ENCODE results near the gene CALM3.
"Not testable (repeated sequence)": the region's sequence is repeated elsewhere in the genome, so short reads cannot be mapped to it uniquely, and the experiment has no call there.

The CALM3 gene

GRCh38 chr19:46615966-46616365 lies 14.8 kb downstream of the CALM3 start:
- no peak for DNase-seq (ENCODE audit: low spot score)

DNA sequence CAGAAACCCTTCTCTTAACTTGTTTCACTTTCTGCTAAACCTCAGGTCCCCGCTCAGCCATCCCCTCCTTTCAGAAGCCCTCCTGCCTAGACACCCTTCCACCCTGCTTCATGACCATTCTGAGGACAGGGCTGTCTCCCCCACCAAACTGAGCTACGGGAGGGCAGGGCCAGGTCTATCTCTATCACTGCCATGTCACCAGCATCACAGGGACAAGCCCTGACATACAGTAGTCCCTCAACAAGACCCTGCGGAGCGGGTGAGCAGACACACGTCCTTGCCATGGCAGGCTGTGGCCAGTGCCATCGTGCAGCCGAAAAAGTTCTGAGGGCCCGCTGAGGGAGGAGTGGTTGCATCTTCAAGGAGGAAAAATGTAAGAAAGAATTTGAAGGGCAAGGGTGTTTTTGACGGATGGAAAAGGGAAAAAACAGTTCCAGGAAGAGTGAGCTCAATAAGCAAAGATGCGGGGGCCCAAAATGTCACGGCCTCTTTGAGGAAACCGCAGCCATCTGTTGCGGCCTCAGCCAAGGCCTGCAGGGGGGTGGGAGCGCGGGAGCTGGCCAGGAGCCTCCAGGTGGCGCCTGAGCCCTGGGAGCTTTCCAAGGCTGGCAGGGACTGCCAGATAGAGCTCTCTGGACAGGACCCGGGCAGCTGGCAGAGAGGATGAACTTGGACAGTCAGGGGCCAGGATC lies 15.6 kb downstream of the CALM3 start:
- peak; percentile 67 for DNase-seq (ENCODE audit: low spot score)

GRCh38 chr19:46617601-46618000 lies 16.5 kb downstream of the CALM3 start:
- DNase-seq (ENCODE audit: low spot score): no peak

DNA sequence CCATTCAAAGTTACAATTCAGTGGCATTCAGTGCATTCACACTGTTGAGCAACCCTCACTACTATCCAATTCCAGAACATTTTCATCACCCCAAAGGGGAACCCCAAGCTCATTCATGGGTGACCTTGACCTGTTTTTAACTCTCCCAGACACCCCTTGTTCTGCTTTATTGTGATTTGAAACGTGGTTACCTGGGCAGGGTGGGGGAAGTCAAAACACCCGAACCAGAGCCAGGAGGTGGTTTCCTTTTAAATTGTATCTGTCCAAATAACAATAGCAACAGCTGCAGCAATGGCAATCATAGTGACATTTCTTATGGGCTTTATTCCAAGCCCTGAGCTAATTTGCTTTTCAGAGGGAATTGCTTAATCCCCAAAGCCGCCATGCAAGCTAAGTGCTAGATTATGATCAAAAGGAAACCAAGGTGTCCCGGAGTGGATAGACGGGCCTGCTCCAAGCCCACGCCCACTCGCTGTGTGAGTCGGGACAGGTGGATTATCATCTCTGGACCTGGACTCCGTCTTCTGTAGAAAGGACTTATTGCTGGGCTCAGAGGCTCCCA lies 17.6 kb downstream of the CALM3 start:
- DNase-seq (ENCODE audit: low spot score): no peak

DNA sequence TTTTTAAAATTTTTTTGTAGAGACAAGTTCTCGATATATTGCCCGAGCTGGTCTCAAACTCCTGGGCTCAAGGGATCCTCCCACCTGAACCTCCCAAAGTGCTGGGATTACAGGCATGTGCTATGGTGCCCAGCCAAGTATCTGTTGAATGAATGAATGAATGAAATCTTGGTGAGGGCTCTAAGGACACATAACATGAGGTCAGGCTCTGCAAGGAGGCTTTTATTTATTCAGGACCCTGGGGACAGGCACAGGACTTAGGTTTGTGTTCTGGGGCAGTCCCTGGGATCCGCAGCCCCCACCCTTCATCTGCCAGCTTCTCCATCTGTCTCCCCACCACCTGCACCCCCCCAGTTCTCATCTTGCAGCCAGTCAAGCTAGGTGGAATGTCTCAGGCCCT lies 19.1 kb downstream of the CALM3 start:
- DNase-seq (ENCODE audit: low spot score): no peak

DNA sequence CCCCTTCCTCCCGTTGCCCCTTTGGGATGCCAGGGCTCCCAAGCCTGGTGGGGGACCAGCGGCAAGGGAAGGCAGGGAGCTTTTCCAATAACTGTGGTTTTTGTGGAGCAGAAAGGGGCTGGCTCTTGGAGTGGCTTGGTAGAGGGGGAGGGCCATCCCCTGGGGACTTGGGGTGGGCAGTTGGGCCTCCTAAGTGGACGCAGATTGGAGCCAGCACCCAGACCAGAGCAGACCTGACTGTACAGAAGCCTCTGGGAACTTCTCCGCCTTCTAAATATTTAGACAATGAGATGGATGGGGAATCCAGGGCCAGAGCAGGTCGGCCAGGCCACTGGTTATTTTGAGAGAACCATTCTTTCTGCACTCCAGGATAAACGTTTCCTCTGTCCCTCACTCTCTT lies 19.6 kb downstream of the CALM3 start:
- DNase-seq (ENCODE audit: low spot score): peak; percentile 41

DNA sequence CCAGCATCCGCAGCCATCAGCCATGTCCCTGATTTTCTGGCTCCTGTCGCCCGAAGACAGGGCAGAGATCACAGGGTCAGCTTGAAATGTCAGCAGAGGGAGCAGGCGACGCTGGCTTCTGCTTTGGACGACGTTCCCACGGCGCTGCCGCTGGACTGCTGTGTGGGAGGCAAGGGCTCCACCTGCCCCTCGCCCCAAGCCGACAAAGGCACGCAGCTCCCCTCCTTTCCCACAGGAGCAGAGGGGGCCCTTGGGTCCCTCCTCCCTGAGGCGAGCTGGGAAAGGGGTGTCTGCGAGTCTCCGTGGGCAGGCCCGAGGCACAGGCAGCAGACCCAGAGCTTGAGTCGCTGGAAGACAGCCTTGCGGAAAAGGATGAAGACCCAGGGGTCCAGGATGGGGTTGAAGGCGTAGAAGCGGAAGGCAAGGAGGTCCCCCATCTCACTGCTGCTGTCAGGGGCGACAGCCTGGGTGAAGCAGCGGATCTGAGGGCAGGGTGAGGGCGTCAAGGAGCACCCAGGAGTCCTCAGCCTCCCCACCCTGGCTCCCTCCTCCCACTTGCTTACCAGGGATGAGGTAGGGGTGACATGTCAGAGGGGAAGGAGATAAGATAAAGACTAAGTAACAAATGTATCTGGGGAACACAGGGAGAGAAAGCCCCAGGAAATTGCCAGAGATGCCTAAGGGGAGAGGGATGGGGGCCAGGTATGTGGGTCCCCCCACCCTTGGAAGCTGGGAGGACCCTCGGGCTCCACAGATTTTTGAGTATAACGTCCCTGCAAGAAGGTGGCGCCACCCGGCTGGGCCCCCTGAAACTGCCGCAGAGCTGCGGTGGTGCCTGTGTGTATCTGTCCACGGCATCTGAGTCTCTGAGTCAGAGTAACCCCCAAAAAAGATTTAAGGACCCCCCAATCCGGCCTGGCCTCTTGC lies 20.3 kb downstream of the CALM3 start:
- DNase-seq (ENCODE audit: low spot score): no peak

DNA sequence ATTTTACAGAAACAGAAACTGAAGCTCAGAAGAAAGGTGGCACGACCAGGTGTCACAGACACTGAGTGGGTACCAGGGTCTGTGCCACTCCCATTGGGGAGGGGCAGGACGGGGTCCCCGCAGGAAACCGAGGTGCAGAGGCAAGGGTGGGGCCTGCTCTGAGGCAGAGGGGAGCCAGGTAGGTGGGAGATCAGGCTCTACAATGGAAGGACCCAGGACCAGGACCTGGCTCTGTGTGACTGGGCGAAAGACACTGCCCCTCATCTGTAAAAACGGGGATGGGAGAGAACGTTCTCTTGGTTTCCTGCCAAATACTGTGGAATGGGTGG lies 21.0 kb downstream of the CALM3 start:
- DNase-seq (ENCODE audit: low spot score): no peak

- no peak for DNase-seq (ENCODE audit: low spot score)
Measured at GRCh38 chr19:46623915-46624502, 22.9 kb downstream of the CALM3 start.

DNA sequence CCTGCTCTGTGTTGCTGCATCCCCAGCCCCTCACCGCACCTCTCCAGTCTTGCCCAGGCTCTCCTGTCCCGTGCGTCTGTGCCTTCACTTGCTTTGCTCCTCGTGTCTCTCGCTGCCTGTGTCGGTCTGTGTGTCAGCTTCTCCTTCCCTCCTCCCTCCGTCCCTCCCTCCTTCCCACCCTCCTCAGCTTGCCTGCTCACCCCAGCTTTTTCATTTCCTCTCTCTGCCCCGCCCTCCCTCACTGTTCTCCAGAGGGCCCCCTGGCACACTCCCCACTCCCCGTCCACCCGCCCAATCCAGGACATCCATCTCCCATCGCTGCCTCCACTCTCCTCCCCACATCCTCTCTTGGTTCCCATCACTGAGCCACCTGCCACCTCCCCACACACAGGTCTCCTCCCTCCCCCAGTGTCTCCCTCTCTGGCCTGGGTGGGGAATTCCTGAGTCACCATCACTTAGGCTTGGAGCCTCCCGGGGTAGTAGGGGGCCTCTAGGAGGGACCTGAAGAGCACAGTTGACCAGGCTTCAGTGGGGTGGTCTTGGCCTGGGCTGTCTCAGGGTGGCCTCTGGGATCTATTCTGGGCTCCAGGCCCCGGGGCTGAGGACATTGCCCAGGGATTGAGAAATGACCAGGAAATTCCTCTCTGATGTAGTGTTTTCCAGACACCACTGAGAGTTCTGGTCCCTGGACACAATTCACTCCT lies 24.0 kb downstream of the CALM3 start, which contains the start of gene PTGIR:
Gene PTGIR, minus strand, starts transcription at position 132 of the 704 bp plus-strand sequence. CDS start 864 bp downstream, outside the sequence.
- peak; percentile 85 for DNase-seq (ENCODE audit: low spot score)

- no peak for DNase-seq (ENCODE audit: low spot score)
Measured at GRCh38 chr19:46625731-46626130, 24.6 kb downstream of the CALM3 start.

GRCh38 chr19:46626446-46626845 lies 25.3 kb downstream of the CALM3 start:
- DNase-seq (ENCODE audit: low spot score): no peak

DNA sequence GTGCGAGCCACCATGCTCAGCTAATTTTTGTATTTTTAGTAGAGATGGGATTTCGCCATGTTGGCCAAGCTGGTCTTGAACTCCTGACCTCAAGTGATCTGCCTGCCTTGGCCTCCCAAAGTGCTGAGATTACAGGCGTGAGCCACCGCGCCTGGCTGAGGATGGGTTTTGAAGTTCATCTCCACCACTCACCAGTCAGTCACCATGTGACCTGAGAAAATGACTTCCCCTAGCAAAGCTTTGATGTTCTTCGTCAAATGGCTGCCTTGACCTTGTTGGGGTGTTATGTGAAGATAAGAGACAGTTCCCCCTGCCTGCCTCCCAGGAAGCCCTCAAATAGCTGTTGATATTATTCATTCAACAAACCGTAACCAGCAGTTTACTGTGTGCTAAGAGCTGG lies 27.8 kb downstream of the CALM3 start:
- not testable (repeated sequence) for DNase-seq (ENCODE audit: low spot score)

- DNase-seq (ENCODE audit: low spot score): no peak
Measured at GRCh38 chr19:46629546-46630025, 28.5 kb downstream of the CALM3 start.

DNA sequence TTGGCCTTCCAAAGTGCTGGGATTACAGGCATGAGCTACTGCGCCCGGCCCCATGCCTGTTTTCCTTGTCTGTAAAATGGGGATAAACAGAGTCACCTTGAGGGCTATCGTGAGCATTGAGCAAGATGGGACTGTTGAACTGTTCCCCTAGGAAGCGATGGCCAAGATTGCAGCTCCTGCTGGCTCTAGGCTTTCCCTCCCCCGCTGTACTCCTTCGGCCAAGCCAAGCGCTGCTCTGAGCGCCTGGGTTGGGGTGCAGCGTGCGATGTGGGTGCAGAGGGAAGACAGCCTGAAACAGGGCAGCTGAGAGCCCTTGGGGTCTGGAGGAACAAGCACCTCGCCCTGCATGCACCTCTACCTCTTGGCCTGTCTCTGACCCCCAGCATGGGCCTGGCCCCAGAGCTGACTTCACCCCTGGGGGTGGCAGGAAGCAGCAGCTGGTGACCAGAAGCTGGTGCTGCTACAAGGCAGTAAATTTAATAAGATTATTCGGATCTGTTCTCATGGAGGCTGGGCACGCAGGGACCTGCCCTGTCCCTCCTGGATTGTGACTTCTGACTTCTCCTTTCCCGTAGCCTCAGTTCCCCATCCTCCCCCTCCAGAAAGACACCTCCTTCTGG lies 29.6 kb downstream of the CALM3 start:
- DNase-seq (ENCODE audit: low spot score): no peak

DNA sequence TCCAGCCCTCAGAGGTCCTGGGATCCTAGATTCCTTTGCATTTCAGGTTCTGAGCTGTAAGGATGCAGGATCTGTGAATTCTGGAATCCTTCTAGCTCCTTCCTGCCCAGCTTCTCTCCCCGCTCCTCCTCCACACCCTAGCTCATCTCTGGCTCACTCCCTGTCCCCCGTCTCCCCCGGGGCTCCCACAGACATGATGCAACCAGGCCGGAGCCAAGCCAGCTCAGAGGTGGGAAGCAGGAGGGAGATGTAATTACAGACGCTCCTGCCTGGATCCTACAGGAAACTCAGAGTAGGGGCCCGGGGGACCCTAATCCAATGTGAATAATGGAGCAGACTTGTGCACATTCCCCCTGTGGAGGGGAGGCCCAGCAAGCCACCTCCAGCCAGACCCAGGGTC lies 30.4 kb downstream of the CALM3 start:
- peak; percentile 80 for DNase-seq (ENCODE audit: low spot score)

- no peak for DNase-seq (ENCODE audit: low spot score)
Measured at GRCh38 chr19:46633130-46633529, 32.0 kb downstream of the CALM3 start.

DNA sequence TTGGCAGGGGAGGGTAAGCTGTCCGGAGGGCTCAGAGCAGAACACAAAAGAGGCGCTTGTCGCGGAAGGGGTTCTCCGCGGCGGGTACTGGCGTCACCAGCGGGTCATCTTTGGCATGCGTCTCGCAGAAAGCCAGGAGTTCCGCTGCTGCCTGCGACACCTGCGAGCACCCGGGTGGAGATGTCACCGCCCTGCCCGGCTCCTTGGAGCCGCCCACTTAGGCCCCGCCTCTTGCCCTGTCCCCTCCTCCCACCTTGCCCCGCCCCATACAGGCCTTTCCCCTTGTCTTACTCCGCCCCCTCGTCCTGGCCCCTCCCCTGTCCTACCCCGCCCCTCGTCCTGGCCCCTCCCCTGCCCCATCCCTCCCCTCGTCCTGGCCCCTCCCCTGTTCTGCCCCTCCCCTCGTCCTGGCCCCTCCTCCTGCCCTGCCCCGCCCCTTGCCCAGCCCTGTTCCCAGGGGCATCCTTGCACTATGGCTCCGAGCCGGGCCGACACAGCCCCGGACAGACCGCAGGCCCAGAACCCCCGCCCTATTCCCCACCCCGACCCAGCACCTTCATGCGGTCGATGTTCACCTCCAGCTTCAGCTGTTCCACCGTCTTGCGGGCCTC lies 33.0 kb downstream of the CALM3 start:
- peak; percentile 97 for DNase-seq (ENCODE audit: low spot score)

DNA sequence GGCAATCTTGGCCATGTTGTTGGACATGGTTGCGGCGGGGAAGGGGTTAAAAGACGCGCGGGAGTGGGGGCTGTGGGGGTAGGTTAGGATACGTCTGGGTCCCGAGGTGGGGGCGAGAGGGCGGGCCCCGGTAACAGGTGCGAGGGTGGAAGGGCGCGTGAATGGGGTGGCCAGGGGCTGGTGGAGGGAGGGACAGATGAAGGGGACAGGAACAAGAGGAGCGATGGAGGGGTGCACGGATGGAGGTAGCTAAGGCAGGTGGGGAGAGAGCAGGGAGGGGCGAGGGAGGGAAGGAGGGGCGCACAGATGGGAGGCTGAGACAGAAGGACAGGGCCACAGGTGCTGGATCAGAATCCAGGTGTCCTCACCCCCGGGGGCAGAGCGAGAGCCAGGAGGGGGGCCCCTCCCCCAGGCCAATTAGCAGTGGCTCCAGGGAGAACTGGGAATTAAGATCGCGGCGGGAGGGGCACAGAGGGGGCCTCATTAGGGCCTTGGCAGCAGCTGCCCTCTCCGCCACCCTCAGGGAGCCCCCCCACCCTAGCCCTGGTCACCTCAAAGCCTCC lies 33.6 kb downstream of the CALM3 start:
- DNase-seq (ENCODE audit: low spot score): no peak

DNA sequence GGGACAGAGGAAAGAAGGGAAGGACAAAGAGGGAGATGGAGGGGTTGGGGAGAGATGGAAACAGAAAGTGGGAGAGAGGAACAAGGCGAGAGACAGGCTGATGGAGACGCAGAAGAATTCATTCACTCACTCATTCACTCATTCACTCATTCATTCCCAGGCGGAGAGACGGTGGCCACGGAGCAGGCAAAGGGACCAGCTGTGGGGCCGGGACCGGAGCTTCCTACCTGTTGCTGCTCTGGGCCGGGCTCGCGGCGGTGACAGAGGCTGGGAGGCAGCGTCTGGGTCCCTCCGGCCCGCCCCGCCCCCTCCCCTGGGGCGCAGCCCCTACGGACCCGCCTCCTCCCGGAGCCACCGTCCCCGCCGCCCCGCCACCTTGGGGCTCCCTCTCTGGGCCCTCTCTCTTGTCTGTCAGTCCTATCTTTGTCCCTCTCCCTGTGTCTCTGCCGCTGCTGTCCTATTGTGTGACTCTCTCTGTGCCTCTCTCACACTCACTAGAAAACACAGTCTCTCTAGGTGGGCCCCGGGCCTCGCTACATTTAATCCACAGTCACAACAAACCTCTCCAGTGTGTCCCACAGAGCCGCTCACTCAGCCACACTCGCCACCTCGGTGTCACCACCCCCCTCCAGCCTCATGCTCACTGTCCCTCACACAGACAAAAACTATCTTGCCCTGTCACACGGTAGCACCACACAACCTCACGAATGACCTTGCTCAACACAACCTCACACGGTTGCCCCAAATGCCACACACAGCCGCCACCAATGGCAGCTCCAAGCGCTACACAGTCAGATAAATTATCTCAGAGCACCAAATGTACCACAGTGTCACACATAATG lies 35.0 kb downstream of the CALM3 start, which contains the start of gene GNG8:
Gene GNG8, minus strand, starts transcription at position 283 of the 842 bp plus-strand sequence. CDS start 1,520 bp downstream, outside the sequence.
- DNase-seq (ENCODE audit: low spot score): no peak

Measured in GM03348 (cell line).